Measurements from ENCODE around the gene CLPTM1L.

GRCh38 chr5:1352231-1353219, 7.6 kb upstream of the CLPTM1L start:
- TF ChIP-seq POLR2AphosphoS5 (IDR thresholded peaks at IDR 0.05; ENCODE audit: low read depth, low read length) (no peak), POLR2A (IDR thresholded peaks at IDR 0.05; ENCODE audit: low read depth, low read length) (no peak)
